Right lobe of liver (tissue), 6 donors: ENCODE results near the gene LRP5. TPM values are rescaled to one million over a fixed set of nuclear protein-coding genes. Genes with fewer than 3 reads are reported as not detected.
"Not testable (repeated sequence)": the region's sequence is repeated elsewhere in the genome, so short reads cannot be mapped to it uniquely, and the experiment has no call there.

Experiments used
- ATAC-seq, 4 donors: fragments of 200-7000 bp; cut with Tn5 transposase; one replicate each; pipeline ENCODE4 v1.9.1; 2020; ENCODE audit warnings: mild to moderate bottlenecking in 4 of 4, moderate library complexity in 4 of 4
- DNase-seq, 3 donors: peaks; one replicate each; pipeline ENCODE4 v3.0.0-alpha.2; 2020
- H3K27ac ChIP-seq, 3 donors: fragments of 200-600 bp; one replicate each; pipeline ENCODE4 v1.8.0; 2022
- H3K27me3 ChIP-seq, 2 donors: fragments of 200-600 bp; one replicate each; pipeline ENCODE4 v1.8.0; 2022
- H3K36me3 ChIP-seq, 4 donors: fragments of 200-600 bp; sonication (generic) in 1 of 4; one replicate each; pipeline versions ENCODE4 v1.5.1 to v1.8.0; 2017 to 2022; ENCODE audit warnings: control low read depth in 1 of 4
- H3K4me1 ChIP-seq, 4 donors: fragments of 200-600 bp; sonication (generic) in 1 of 4; one replicate each; pipeline versions ENCODE4 v1.5.1 to v1.8.0; 2017 to 2022; ENCODE audit warnings: control low read depth in 1 of 4
- H3K4me3 ChIP-seq, 3 donors: fragments of 200-600 bp; one replicate each; pipeline ENCODE4 v1.8.0; 2022
- H3K9me3 ChIP-seq, 4 donors: fragments of 200-600 bp; sonication (generic) in 1 of 4; one replicate each; pipeline versions ENCODE4 v1.5.1 to v1.8.0; 2017 to 2022; ENCODE audit warnings: control low read depth in 1 of 4
- POLR2A ChIP-seq: fragments of 450-650 bp; IDR thresholded peaks from one replicate; pipeline ENCODE4 v1.6.1; 2017; ENCODE audit warnings: antibody characterized with exemption, mild to moderate bottlenecking
- WGBS: methylation state at CpG from one replicate; pipeline ENCODE4 v1.1.6; 2018; ENCODE audit warnings: low coverage, low lambda C conversion rate; ENCODE audit not compliant: insufficient coverage; ENCODE audit errors: missing lambda C conversion rate; 5-methylcytosine and 5-hydroxymethylcytosine counted together
- intact Hi-C, 2 donors: fragments of 100-400 bp; cut with DNase I; formaldehyde crosslinking; loops; one replicate each; pipeline versions ENCODE4 v1.11.2 to v1.14.1; 2022
- total RNA-seq, 6 experiments: library from RNA; depleted of rRNA in 2 of 6; stranded (reverse); fragments of >200 nt in 2 of 6; fragmentation: NEBNext Ultra II Directional in 3 of 6; extraction: Animal tissue kit (Norgen Biotek cat#: 25700) in 3 of 6; gene quantifications; one replicate each; pipeline versions ENCODE4 v1.1.0 to v1.2.4, GENCODE V29; 2016 to 2023
- TF ChIP-seq, protein P1 (sequence below), 4 donors: fragments of 200-600 bp in 3 of 4; fragments of 450-650 bp in 1 of 4; IDR thresholded peaks; one replicate each; pipeline versions ENCODE4 v1.5.1 to v1.8.0; 2016 to 2022; ENCODE audit warnings: antibody characterized with exemption in 4 of 4, mild to moderate bottlenecking in 2 of 4
- donor health status: DM: no; HTN: yes; CAD: no.
- donor health status: DM: no; HTN: no; CAD: no.
- donor health status: DM: no; HTN: no; CAD: no.
- donor health status: DM: no; HTN: yes; CAD: no.
- donor health status: DM: no; HTN: yes; CAD: no.

LRP5 gene
- total RNA-seq, 6 experiments from 2014 or later = 74.4 to 120 (median 88.2) TPM

DNA sequence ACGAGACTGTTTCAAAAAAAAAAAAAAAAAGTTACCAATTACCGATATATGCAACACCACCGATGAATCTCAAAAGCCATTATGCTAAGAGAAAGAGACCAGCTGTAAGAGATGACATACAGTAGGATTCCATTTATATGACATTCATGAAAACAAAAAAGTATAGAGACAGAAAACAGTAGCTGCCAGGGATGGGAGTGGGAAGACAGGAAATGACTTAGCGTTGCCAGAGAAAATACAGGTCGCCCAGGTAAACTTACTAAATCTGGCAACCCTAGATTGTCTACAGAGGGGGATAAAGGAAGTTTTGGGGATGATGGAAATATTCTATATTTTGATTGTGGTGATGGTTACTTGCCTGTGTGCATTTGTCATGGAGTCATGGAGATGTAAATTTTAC lies 32.7 kb upstream of the LRP5 start:
- Histone ChIP-seq H3K9me3 (no peaks in the 10 kb centered on the region), H3K27ac (no peak overlapping the region), H3K4me1 (peaks cover 0 to 9% (median 4%) of the 10 kb centered on the region in 4 donors), H3K27me3 (no peaks in the 10 kb centered on the region), H3K36me3 (no peaks in the 10 kb centered on the region), H3K4me3 (no peak overlapping the region)
- TF ChIP-seq POLR2A = no peak
- TF ChIP-seq, protein P1, sequence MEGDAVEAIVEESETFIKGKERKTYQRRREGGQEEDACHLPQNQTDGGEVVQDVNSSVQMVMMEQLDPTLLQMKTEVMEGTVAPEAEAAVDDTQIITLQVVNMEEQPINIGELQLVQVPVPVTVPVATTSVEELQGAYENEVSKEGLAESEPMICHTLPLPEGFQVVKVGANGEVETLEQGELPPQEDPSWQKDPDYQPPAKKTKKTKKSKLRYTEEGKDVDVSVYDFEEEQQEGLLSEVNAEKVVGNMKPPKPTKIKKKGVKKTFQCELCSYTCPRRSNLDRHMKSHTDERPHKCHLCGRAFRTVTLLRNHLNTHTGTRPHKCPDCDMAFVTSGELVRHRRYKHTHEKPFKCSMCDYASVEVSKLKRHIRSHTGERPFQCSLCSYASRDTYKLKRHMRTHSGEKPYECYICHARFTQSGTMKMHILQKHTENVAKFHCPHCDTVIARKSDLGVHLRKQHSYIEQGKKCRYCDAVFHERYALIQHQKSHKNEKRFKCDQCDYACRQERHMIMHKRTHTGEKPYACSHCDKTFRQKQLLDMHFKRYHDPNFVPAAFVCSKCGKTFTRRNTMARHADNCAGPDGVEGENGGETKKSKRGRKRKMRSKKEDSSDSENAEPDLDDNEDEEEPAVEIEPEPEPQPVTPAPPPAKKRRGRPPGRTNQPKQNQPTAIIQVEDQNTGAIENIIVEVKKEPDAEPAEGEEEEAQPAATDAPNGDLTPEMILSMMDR (IDR thresholded peaks at IDR 0.05) = no peak
- ATAC-seq (no peak), DNase-seq (no peak)
- WGBS = 77% methylated on average over 5 of the region's 5 CpGs
- intact Hi-C loops = no loop called here

DNA sequence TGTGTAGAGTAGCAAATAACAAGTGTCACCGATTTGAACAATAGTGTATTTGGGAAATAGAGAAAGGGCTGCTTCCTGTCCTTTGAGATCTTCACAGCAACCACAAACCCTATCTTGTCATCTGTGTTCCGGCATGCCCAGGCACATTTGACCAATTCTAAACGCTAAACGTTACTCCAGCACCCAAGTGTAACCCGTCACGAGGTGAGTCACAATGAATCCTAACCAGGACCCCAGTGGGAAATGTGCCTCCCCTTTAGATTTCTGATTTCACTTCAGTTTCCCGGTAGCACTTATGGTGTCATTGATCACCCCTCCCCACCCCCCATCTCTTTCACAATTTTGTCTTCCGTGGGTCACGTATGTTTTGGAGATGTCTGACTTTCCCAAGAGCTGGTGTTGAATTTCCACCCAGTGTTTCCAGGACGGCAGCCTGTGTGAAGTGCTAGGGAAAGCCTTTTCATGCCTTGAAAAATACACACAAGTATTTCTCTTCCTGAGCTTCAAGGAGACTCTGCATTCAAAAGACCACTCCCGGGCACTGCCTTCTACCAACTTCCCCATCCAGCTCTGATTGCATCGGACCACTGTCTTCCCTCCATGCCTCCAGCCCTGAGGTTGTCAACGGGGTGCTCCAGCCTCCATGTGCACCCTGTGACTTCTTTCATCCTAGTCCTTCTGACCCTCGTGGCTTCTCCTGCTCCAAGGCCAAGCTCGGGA lies 30.1 kb upstream of the LRP5 start:
- TF ChIP-seq, protein P1 (IDR thresholded peaks at IDR 0.05) = no peak
- TF ChIP-seq POLR2A = no peak
- intact Hi-C loops = no loop called here
- no peaks in the 10 kb centered on the region for H3K4me1 ChIP-seq
- H3K9me3 ChIP-seq = no peaks in the 10 kb centered on the region
- ATAC-seq (peak in 3 of 4 donors; percentile 16 to 42 (median 19)), DNase-seq (no peak)
- H3K27me3 ChIP-seq = no peaks in the 10 kb centered on the region
- no peak overlapping the region for H3K4me3 ChIP-seq
- no peak overlapping the region for H3K27ac ChIP-seq
- WGBS = 35% methylated on average over 10 of the region's 15 CpGs
- no peaks in the 10 kb centered on the region for H3K36me3 ChIP-seq

DNA sequence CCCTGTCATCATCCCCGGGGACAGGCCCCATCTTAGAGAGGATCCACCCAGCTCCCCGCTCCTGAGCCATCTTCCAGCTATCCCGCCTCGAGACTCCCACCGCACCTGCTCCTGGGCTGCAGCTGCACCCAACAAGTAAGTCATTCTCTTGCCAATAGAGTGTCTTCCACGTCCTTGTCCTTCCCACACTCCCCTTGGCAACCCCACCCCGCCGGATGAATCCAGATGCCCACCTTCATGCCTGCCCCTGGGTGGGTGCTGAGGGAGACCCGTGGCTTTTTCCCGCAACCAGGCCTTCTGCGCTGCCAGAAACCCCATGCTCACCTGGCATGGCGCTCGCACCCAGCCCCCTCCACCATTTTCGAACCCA lies 29.5 kb upstream of the LRP5 start:
- H3K36me3 ChIP-seq = no peaks in the 10 kb centered on the region
- H3K4me1 ChIP-seq = no peaks in the 10 kb centered on the region
- WGBS = 97% methylated on average over 12 of the region's 14 CpGs
- no peaks in the 10 kb centered on the region for H3K27me3 ChIP-seq
- no peak for DNase-seq
- intact Hi-C loops = no loop called here
- no peak overlapping the region for H3K4me3 ChIP-seq
- no peak overlapping the region for H3K27ac ChIP-seq
- TF ChIP-seq, protein P1 (IDR thresholded peaks at IDR 0.05) = no peak
- no peak for TF ChIP-seq POLR2A
- H3K9me3 ChIP-seq = no peaks in the 10 kb centered on the region
- ATAC-seq = peak in 1 of 4 donors; percentile 12

DNA sequence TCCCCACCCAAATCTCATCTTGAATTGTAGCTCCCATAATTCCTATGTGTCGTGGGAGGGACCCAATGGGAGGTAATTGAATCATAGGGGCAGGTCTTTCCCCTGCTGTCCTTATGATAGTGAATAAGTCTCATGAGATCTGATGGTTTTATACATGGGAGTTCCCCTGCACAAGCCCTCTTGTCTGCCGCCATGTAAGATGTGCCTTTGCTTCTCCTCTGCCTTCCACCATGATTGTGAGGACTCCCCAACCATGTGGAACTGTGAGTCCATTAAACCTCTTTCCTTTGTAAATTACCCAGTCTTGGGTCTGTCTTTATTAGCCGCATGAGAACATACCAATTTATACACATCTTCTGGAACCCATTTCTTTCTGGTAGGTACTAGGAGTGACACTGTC lies 27.8 kb upstream of the LRP5 start:
- intact Hi-C loops, DNase-seq, H3K4me1 ChIP-seq, ATAC-seq, H3K9me3 ChIP-seq, H3K4me3 ChIP-seq, H3K36me3 ChIP-seq, H3K27ac ChIP-seq, H3K27me3 ChIP-seq: not testable (repeated sequence)
- WGBS = 100% methylated on average over 3 of the region's 3 CpGs

DNA sequence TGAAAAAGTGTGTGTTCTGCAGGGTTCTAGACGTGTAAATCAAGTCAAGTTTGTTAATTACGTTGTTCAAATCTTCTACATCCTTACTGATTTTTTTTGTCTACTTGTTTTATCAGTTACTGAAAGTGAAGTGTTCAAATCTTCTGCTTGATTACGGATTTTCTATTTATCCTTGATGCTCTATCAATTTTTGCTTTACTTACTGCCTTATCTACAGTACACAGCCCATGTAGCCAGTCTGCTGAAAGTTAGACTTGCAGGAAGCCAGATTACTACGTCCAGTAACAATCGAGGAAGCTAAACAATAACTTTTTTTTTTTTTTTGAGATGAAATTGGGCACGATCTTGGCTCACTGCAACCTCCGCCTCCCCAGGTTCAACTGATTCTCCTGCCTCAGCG lies 25.0 kb upstream of the LRP5 start:
- WGBS = 57% methylated on average over 8 of the region's 8 CpGs
- DNase-seq (no peak), ATAC-seq (peak in 1 of 4 donors; percentile 30)
- intact Hi-C loops = no loop called here
- TF ChIP-seq POLR2A = no peak
- TF ChIP-seq, protein P1 (IDR thresholded peaks at IDR 0.05) = no peak
- Histone ChIP-seq H3K4me1 (no peaks in the 10 kb centered on the region), H3K27me3 (no peaks in the 10 kb centered on the region), H3K9me3 (no peaks in the 10 kb centered on the region), H3K4me3 (no peak overlapping the region), H3K27ac (no peak overlapping the region), H3K36me3 (no peaks in the 10 kb centered on the region)
